Cardiac muscle cell (in vitro differentiated cells and primary cell): ENCODE data around the gene NXT1. TPM values are rescaled to one million over a fixed set of nuclear protein-coding genes. Genes with fewer than 3 reads are reported as not detected.

Source experiments
- DNase-seq, 2 donors: peaks; one replicate each; pipeline versions ENCODE4 v3.0.0 to v3.0.0-alpha.2; 2010 to 2017; ENCODE audit warnings: low read depth in 1 of 2, low spot score in 1 of 2
- H3K27ac ChIP-seq: fragments of 200-600 bp; sonication (generic); 2 replicates; pipeline ENCODE4 v1.5.1; 2016
- H3K27me3 ChIP-seq: fragments of 200-600 bp; sonication (generic); 2 replicates; pipeline ENCODE4 v1.6.0; 2016; ENCODE audit warnings: control low read depth
- H3K36me3 ChIP-seq: fragments of 200-600 bp; sonication (generic); 2 replicates; pipeline ENCODE4 v1.5.1; 2016; ENCODE audit warnings: control low read depth
- H3K4me1 ChIP-seq: fragments of 200-600 bp; sonication (generic); 2 replicates; pipeline ENCODE4 v1.8.1; 2017; ENCODE audit warnings: low read depth, mild to moderate bottlenecking, mixed run types
- H3K4me3 ChIP-seq: fragments of 200-600 bp; sonication (generic); 2 replicates; pipeline ENCODE4 v1.5.1; 2016; ENCODE audit warnings: mild to moderate bottlenecking
- H3K9me3 ChIP-seq: fragments of 200-600 bp; sonication (generic); 2 replicates; pipeline ENCODE4 v1.5.1; 2017; ENCODE audit warnings: low read depth, mild to moderate bottlenecking, control low read depth
- polyA plus RNA-seq: library from polyadenylated mRNA; unstranded; fragments of >200 nt; fragmentation: Nextera tagmentation; extraction: Ambion mirVana; gene quantifications from 2 replicates; pipeline ENCODE4 v1.2.1, GENCODE V29; 2016
- total RNA-seq: library from RNA; depleted of rRNA; stranded (reverse); fragments of >200 nt; gene quantifications from 2 replicates; pipeline ENCODE4 v1.2.3, GENCODE V29; 2016
- TF ChIP-seq, protein P1 (sequence below): IDR thresholded peaks from 2 replicates; pipeline ENCODE4 v1.5.1; 2012; ENCODE audit warnings: low read depth, mild to moderate bottlenecking, low read length

The NXT1 gene
- total and polyA plus RNA-seq, 2 experiments from 2014 or later: 27.4 to 29.1 TPM

DNA sequence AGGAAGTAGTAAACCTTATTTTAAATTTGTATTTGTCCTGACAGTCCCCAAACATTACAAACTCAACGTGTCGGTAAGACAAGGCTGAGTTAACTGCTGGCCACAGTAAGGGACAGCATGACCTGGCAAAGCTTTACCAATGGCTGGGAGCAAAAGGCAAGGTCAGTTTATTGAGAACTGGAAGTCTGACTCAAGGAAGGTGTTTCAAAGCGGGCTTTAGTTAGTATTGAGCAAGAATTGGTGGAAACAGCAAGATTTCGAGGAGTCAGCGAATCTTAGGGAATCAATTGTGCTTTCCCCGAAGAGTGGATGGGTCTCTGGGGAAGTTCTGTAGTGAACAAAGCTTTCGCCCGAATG lies 10.5 kb downstream of the NXT1 start:
- peaks cover 5% of the 10 kb centered on the region for H3K36me3 ChIP-seq
- TF ChIP-seq, protein P1, sequence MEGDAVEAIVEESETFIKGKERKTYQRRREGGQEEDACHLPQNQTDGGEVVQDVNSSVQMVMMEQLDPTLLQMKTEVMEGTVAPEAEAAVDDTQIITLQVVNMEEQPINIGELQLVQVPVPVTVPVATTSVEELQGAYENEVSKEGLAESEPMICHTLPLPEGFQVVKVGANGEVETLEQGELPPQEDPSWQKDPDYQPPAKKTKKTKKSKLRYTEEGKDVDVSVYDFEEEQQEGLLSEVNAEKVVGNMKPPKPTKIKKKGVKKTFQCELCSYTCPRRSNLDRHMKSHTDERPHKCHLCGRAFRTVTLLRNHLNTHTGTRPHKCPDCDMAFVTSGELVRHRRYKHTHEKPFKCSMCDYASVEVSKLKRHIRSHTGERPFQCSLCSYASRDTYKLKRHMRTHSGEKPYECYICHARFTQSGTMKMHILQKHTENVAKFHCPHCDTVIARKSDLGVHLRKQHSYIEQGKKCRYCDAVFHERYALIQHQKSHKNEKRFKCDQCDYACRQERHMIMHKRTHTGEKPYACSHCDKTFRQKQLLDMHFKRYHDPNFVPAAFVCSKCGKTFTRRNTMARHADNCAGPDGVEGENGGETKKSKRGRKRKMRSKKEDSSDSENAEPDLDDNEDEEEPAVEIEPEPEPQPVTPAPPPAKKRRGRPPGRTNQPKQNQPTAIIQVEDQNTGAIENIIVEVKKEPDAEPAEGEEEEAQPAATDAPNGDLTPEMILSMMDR: no peak
- H3K9me3 ChIP-seq: no peaks in the 10 kb centered on the region
- H3K4me1 ChIP-seq: peaks cover 31% of the 10 kb centered on the region
- peak overlapping the region; percentile 56 for H3K4me3 ChIP-seq
- H3K27ac ChIP-seq: peak overlapping the region; percentile 97
- peak in 1 of 2 donors; percentile 42 for DNase-seq
- no peaks in the 10 kb centered on the region for H3K27me3 ChIP-seq

DNA sequence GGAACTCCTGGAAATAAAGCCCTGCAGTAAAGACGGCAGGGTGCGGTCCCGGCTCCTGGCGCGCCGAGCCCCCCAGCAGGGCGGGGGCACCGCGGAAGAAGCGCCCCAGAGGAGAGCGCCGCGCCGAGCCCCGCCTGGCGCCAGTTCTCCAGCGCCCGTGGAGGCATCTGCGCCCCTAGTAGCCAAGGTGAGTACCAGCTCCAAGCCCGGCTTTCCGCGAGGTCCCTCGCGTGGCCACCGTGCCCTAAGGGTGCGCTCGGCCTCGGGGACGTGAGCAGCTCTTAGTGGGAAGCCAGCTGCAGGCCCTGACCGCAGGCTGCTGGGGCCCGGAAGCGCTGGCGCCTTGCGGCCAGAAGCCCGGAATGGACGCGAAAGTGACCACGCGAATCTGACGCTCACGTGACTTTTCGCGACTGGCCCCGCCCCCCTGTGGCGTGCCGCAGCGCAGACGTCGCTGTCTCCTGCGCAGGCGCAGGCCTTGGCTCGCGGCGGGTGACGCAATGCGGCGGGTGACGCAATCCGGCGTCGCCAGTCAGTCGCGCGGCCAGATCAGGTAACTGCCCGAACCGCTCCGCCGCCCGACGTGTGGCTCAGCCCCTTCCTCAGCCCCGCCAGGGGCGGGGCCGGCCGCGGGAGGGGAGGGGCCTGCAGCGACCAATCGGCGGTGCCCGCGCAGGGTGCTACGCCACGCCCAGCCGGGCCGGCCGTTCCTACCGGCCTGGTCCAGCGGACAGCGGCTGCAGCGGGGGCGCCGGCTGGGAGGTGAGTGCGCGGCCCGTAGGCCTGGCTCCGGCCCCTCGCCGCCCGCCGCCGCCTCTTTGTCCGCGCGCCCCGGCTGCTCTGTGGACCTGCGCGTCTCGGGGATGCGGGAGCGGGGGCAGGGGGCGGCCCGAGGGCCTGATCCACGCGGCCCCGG lies 11.1 kb downstream of the NXT1 start, which contains the start of gene GZF1:
GZF1 (plus strand) TSS at position 707 of the 916 bp plus-strand sequence. CDS start 2,202 bp downstream, outside the sequence.
- peak within 1 kb of the TSS; percentile 59 for H3K4me3 ChIP-seq
- peaks cover 36% of the 10 kb centered on the region for H3K4me1 ChIP-seq
- no peaks in the 10 kb centered on the region for H3K9me3 ChIP-seq
- DNase-seq: peak; percentile 99
- H3K36me3 ChIP-seq: peaks cover 5% of the 10 kb centered on the region
- TF ChIP-seq, protein P1: peak; percentile 3
- H3K27ac ChIP-seq: peak within 1 kb of the TSS; percentile 97
- no peaks in the 10 kb centered on the region for H3K27me3 ChIP-seq

DNA sequence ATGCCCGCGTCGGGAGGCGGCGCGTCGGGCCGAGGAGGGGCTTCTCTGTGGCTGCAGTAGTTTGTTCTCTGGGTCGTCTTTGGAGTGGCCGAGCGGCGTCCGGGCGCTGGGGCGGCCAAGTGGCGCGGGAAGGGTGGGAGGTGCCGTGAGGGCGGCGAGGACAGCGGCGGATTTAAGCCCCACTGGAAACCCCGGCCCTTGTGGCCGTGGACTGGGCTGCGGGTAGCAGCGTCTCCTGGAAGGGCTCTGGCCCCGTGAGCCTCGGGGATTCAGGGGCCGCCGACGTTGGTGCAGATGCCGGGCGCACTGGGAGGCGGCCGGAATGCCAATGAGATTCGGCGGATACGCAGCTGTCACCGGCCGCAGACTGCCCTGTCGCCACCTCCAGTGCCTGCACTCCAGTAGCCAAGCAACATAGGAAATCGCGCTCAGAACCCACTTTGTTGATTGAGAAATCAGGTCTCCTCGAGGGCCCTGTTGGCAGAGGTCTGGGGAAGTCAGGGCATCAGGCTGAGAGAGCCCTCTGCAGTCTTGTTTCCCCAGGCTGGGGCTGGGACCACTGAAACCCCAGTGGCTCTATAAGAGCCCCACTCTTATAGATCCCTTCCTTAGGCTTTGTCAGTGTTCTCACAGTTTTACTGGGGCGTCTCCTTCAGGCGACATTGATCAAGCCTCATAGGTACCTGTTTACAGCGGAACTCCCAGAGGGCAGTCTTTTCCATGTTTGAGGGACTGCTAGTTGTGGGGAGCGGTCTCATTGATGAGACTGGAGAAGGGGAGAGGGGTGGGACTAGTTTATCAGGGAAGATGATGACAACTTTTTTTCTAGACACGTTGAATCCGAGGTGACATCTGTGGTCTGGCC lies 12.0 kb downstream of the NXT1 start:
- Histone ChIP-seq H3K36me3 (peaks cover 5% of the 10 kb centered on the region), H3K4me3 (peak overlapping the region; percentile 59), H3K4me1 (peaks cover 40% of the 10 kb centered on the region), H3K27me3 (no peaks in the 10 kb centered on the region), H3K9me3 (no peaks in the 10 kb centered on the region), H3K27ac (peak overlapping the region; percentile 93)
- TF ChIP-seq, protein P1: no peak
- DNase-seq: peak; percentile 34 to 76

DNA sequence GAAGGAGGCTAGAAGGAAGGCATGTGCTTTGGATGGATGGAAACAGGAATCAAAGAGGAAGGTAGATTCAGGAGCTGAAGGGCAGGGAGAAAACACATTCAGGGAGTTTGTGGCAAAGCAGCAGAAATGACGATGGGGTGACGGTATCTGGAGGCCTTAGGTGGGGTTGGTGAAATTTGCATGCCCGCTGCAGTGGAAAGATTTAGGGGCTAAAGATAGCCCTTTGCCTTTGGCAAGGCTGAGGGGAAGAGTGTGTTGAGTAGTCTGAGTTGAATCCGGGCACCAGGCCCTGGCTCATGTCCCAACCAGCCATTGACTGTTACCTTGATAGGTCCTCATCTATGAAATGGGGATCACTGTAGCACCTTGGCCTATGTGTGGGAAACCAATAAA lies 12.7 kb downstream of the NXT1 start:
- Histone ChIP-seq H3K36me3 (peaks cover 5% of the 10 kb centered on the region), H3K27me3 (no peaks in the 10 kb centered on the region), H3K4me1 (peaks cover 41% of the 10 kb centered on the region), H3K27ac (peak overlapping the region; percentile 93), H3K9me3 (no peaks in the 10 kb centered on the region), H3K4me3 (peak overlapping the region; percentile 59)
- TF ChIP-seq, protein P1: no peak
- no peak for DNase-seq

DNA sequence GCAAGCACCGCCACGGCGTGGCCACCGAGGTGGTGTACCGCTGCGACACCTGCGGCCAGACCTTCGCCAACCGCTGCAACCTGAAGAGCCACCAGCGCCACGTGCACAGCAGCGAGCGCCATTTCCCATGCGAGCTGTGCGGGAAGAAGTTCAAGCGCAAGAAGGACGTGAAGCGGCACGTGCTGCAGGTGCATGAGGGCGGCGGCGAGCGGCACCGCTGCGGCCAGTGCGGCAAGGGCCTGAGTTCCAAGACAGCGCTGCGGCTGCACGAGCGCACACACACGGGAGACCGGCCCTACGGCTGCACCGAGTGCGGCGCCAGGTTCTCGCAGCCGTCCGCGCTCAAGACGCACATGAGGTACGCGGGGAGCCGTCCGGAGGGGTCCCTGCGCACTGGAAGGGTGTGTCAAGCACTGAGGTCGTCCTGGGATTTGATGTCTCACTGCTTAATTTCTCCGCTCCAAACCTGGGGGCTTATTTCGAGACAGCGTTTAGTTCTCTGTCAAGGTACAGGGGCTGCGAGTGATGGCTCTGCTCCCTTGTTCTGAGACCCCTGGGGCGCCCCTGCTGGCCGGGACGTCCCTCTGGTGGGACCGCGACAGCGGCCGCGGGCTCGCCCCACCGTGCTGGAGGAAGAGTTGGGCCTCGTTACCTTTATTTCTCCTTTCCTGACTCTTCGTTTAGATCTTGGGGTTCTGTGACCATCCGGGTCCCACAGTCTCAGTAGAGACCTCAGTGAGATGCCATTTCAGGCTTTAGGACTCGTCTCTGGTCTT lies 15.0 kb downstream of the NXT1 start:
- TF ChIP-seq, protein P1: no peak
- Histone ChIP-seq H3K27me3 (no peaks in the 10 kb centered on the region), H3K4me3 (no peak overlapping the region), H3K27ac (no peak overlapping the region), H3K4me1 (peaks cover 34% of the 10 kb centered on the region), H3K36me3 (peaks cover 19% of the 10 kb centered on the region), H3K9me3 (no peaks in the 10 kb centered on the region)
- DNase-seq: no peak
